Measurements from ENCODE around the gene RBM4.

The RBM4 gene

GRCh38 chr11:66691311-66691980, 52.9 kb downstream of the RBM4 start:
- DNase-seq = no peak

GRCh38 chr11:66692446-66692845, 53.9 kb downstream of the RBM4 start:
- no peak for DNase-seq

- DNase-seq = no peak
Observed at GRCh38 chr11:66692871-66693331, 54.4 kb downstream of the RBM4 start.

- no peak for DNase-seq
Observed at GRCh38 chr11:66693356-66694055, 55.0 kb downstream of the RBM4 start.

DNA sequence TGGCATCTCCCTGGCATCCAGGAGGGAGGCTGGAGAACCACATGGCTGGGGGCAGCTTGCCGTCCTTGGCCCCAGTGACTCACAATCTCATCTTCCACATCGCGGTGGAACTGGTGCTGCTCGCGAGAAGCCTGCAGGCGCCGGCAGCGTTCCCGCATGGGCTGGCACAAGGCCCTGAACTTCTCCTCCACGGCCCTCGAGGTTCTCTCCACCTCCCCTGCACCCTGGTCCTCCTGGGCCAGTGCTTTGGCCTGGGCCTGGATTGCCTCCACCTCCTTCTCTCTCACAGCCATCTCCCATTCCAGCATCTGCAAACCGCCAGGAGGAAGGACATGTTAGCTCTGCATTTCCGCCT, 55.5 kb downstream of the RBM4 start:
- DNase-seq = no peak

- DNase-seq = peak; percentile 90
Observed at GRCh38 chr11:66694732-66695207, 56.3 kb downstream of the RBM4 start.

Measured in NCI-H146 (cell line).